GM13976 (cell line): ENCODE data around the gene WNT3.
A peak's percentile ranks its signal among the peaks of the same experiment; 100 is the strongest.

Source experiments
- DNase-seq: peaks from one replicate; pipeline ENCODE4 v3.0.0; 2012; ENCODE audit warnings: low spot score
- in situ Hi-C: fragments of 300-500 bp; cut with MboI; formaldehyde crosslinking; loops from one replicate; pipeline ENCODE4 v1.12.0; 2022; ENCODE audit warnings: low sequenced_read_pairs, mixed read lengths, inconsistent platforms; ENCODE audit not compliant: unreplicated experiment
- TF ChIP-seq, protein P1 (sequence below): IDR thresholded peaks from 2 replicates; pipeline ENCODE4 v1.5.1; 2012; ENCODE audit warnings: borderline replicate concordance, mild to moderate bottlenecking; ENCODE audit not compliant: insufficient read depth; ENCODE audit errors: extremely low read depth, missing control alignments, control extremely low read depth

Gene WNT3

DNA sequence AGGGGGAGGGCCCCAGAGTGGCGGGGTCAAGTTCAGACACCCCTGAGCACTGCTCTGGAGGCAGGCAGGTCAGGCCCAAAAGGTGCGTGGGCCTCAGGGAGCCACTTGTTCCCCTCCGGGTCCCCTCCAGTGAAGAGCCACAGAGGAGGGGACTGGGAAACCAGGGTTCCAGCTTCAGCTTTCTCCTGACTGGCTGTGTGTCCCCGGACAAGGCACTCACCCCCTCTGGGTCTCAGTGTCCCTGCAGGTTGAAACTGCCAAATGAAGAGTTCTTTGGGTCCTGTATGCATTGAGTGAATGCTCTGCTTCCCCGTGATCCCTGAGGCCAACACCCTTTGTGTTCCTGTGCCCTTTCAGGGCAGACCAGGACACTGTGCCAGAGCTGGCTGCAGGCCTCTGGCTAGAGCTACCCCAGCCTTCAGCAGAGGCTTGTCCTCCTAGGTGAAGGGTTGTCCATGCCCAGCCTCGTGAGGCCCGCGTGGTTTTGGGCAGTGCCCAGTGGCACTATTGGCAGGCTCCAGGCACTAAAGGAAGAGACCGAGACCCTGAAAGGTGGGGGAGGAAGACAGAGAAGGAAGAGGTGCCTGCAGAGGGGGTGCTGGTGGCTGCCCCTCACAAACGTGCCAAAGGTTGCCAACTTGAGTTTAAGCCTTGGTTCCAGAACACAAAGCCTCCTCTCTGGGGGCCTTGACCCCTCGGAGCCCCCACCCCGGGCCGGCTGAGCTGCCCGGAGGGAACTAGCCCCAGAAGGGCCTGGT, 13.3 kb upstream of the WNT3 start:
- DNase-seq, result no peak
- in situ Hi-C loops, result no loop called here
- TF ChIP-seq, protein P1, sequence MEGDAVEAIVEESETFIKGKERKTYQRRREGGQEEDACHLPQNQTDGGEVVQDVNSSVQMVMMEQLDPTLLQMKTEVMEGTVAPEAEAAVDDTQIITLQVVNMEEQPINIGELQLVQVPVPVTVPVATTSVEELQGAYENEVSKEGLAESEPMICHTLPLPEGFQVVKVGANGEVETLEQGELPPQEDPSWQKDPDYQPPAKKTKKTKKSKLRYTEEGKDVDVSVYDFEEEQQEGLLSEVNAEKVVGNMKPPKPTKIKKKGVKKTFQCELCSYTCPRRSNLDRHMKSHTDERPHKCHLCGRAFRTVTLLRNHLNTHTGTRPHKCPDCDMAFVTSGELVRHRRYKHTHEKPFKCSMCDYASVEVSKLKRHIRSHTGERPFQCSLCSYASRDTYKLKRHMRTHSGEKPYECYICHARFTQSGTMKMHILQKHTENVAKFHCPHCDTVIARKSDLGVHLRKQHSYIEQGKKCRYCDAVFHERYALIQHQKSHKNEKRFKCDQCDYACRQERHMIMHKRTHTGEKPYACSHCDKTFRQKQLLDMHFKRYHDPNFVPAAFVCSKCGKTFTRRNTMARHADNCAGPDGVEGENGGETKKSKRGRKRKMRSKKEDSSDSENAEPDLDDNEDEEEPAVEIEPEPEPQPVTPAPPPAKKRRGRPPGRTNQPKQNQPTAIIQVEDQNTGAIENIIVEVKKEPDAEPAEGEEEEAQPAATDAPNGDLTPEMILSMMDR, result no peak

DNA sequence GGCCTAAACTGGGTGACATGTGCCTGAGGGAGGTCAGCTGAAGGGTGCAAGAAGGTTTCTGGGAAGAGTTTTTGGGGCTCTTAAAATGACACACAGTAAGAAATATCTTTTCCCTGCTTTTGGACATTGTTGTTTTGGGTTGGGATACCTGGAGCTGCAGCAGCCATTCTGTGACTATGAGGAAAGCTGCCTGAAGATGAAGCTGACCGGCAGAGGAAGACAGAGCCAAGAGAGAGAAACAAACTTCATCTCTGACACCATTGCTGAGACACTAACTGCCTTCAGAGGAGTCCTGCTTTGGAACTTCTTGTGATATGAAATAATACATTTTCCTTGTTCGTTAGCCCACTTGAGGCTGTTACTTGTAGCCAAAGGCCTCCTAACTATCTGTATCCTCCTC, 8.8 kb upstream of the WNT3 start:
- in situ Hi-C loops, result no loop called here
- DNase-seq, result no peak
- TF ChIP-seq, protein P1, result no peak

DNA sequence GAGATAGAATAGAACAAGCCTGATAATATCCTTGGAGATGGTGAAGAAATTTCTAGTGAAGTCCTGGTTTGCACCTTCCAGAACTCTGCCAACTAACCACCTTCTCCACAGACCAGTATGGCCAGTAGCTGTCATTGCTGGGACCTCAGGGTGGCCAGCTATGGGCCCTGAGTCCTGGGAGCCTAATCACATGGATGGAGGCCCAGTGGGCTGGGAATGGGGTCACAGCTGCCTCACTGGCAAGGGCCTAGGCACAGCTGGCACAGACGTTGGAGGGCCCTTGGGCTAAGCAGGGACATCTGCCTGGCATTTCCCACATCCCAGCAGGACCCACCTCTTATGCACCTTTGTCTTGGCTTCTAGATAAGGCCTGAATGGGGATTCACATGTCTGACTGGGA, 7.6 kb upstream of the WNT3 start:
- in situ Hi-C loops, result no loop called here

DNA sequence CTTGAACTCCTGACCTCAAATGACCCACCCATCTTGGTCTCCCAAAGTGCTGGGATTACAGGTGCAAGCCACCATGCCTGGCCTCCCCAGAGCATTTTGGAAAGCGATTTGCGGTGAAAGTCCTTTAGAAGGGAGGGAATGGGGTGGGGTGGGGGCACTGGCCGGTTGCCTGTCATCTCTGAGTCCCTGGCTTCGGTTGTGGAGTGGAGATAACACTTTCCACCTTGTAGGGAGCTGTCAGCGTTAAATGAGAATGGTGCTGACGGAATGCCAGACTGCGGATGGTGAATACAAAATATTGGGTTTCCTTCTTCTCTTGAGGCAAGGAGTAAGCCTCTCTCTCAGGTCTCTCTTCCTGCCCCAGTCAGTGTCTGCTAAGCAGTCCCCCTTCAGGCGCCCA, 5.2 kb upstream of the WNT3 start:
- in situ Hi-C loops, result no loop called here
- DNase-seq, result no peak

More for the DNA sequence above, 7.6 kb upstream of the WNT3 start:
- TF ChIP-seq, protein P1, result no peak
- no peak for DNase-seq

DNA sequence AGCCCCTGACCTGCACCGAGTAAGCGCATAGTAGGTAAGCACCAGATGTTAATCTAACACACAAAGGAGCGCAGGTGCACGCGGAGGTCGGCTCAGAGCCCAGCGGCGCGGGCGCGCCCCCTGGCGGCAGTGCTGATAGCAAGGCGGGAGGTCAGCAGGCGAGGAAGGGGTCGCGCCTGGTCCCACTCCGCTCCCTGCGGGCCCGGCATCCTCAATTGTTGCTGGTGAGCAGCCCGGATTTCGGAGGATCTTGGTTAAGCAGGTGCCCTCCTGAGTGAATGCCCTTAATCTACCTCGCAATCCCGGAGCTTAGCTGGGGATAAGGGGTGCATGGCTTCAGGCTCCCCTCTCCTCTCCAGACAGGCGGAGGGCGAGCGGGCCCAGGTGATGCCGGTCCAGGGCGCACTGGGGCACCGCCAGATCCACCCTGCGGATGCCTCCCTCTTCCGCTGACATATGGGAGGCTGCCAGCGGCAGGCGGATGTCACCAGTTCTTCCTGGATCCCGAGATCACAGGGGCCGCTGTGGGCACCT, 4.0 kb upstream of the WNT3 start:
- DNase-seq, result peak; percentile 70
- TF ChIP-seq, protein P1, result peak; percentile 69
- in situ Hi-C loops, result no loop called here

More for the DNA sequence above, 5.2 kb upstream of the WNT3 start:
- TF ChIP-seq, protein P1, result no peak

DNA sequence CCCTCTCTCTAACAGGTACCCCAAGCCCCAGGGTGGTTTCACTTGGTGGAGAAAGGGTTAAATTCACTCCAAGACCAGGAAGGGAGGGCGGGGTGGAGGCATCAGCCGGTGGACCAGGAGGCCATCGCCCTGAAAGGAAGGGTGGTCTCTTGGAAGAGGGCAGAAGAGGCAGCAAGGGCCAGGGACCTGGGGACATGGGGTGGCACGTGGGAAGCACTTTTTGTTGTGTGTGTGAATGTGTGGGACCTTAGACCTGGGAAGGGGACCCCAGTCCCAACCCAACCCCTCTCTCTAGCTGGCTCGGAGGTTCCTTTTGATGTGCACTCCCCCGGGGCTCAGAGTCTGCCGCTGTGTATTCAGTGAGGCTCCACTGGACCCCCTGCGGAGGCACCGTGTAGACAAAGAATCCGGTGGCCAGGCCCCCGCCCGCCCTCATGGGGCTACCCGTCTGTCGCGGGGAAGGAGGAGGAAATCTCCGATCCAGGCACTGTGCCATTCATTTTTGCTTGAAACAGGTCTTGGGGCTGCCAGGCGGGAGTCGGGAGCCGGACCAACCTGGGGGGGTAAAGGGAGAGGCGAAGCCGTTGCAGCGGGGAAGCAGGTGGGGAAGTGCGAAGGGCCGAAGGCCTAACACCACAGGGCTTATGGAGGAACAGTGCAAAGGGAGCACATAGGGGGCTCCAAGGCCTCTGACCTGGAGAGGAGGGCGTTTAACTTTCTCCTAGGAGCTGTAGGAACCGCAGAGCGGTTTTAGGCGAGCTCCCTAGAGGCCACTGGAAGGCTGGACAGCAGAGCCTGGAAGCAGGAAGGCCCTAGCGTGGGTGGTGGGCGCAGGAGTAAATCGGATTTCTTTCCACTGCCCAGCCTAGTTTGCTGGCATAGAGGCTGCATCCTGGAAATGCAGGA, 3.2 kb upstream of the WNT3 start:
- in situ Hi-C loops, result no loop called here
- no peak for DNase-seq
- TF ChIP-seq, protein P1, result no peak
